Activated naive CD4-positive, alpha-beta T cell treated with anti-CD3 and anti-CD28 coated beads, Interleukin-2, amount 10 ng/mL, durations not matched to agents 7 days and 5 days (primary cell): Measurements from ENCODE around the gene GMEB2.

Source experiments
- CTCF ChIA-PET: fragments of 350-600 bp; sonication (Branson Sonifier 250); formaldehyde crosslinking; loops from one replicate; lab custom pipeline; 2021; ENCODE audit warnings: antibody characterized with exemption; lab: Charles Lee
- DNase-seq: peaks from one replicate; pipeline ENCODE4 v3.0.0-alpha.2; 2020
- H3K27ac Mint-ChIP-seq: one replicate; pipeline ENCODE4 v1.8.0; 2021; ENCODE audit warnings: mild to moderate bottlenecking, moderate library complexity, mixed read lengths
- H3K27me3 Mint-ChIP-seq: one replicate; pipeline ENCODE4 v1.8.0; 2021; ENCODE audit warnings: mild to moderate bottlenecking, mixed read lengths
- H3K36me3 Mint-ChIP-seq: one replicate; pipeline ENCODE4 v1.8.0; 2021; ENCODE audit warnings: mixed read lengths
- H3K4me1 Mint-ChIP-seq: one replicate; pipeline ENCODE4 v1.8.0; 2021; ENCODE audit warnings: mixed read lengths
- H3K4me3 Mint-ChIP-seq: one replicate; pipeline ENCODE4 v1.8.0; 2021; ENCODE audit warnings: mild to moderate bottlenecking, moderate library complexity, mixed read lengths
- H3K9me3 Mint-ChIP-seq: one replicate; pipeline ENCODE4 v1.8.0; 2021; ENCODE audit warnings: mixed read lengths

Gene GMEB2

DNA sequence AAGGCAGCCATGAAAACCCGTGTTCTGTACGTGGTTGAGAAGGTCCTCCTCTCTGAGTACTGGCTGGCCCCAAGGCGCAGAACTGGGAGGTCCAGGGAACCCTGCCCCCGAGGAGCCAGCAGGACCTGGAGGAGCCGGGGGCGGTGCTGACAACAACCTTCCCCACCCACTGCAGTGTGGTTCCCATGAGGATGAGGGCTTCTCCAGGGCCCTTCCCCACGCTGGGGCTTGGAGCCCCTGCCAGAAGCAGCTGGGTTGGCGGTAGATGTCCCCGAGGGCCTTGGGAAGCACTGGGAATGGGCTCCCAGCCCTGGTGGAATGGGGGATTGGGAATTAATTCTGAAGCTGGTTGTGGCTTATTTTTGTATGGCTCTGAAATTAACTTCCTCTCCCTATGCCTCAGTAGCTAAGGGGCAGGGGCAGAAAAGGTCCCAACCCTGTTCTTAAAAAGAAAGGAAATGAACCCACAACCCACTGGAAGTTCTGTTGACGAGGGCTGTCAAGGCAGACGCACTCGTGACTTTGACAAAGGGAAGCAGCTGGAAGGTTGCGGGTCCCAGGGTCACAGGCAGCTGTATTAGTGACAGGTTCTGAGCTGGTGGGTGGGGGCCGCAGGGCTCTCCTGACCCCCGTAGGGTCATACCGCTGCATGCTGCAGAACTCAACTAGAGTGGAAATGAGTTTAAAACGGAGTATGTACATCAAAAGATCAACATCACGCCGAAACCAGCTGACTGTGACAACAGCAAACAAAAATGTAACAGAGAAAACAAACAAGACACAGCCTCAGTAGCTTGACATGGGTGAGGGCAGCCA is 38.9 kb downstream of the GMEB2 start:
- CTCF ChIA-PET: no interaction called here
- Mint-ChIP-seq H3K36me3 (peaks cover 29% of the 10 kb centered on the region), H3K4me1 (peaks cover 13% of the 10 kb centered on the region), H3K27me3 (peaks cover 17% of the 10 kb centered on the region), H3K4me3 (no peak overlapping the region), H3K27ac (peak overlapping the region; percentile 29), H3K9me3 (no peaks in the 10 kb centered on the region)
- peak; percentile 33 for DNase-seq

DNA sequence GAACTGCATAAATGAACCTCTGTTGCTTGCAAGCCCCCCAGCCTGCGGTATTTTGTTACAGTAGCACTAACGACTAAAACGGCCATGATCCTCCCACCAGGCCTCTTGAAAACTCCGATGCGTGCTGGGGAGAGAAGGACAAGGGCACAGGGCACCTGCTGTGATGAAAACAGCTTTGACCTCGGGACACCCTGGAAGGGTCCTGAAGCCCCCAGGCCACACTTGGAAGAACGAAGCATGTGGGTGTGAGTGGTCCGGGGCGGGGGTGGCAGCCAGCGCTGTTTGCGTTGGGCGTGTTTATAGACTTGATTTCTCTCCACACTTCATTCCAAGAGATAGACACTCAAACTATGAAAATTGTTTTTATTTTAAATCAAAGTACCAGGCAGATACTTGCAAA is 39.6 kb downstream of the GMEB2 start:
- Mint-ChIP-seq H3K27me3 (peaks cover 25% of the 10 kb centered on the region), H3K27ac (no peak overlapping the region), H3K9me3 (no peaks in the 10 kb centered on the region), H3K4me1 (peaks cover 13% of the 10 kb centered on the region), H3K4me3 (no peak overlapping the region), H3K36me3 (peaks cover 27% of the 10 kb centered on the region)
- DNase-seq: no peak
- CTCF ChIA-PET: no interaction called here

- Mint-ChIP-seq H3K4me1 (peaks cover 13% of the 10 kb centered on the region), H3K9me3 (no peaks in the 10 kb centered on the region), H3K27me3 (peaks cover 26% of the 10 kb centered on the region), H3K27ac (no peak overlapping the region), H3K36me3 (peaks cover 24% of the 10 kb centered on the region), H3K4me3 (no peak overlapping the region)
- CTCF ChIA-PET: no interaction called here
- no peak for DNase-seq
Observed at GRCh38 chr20:63586797-63587196, 40.1 kb downstream of the GMEB2 start.

GRCh38 chr20:63585616-63586565 is 41.0 kb downstream of the GMEB2 start:
- CTCF ChIA-PET: no interaction called here
- Mint-ChIP-seq H3K9me3 (no peaks in the 10 kb centered on the region), H3K36me3 (peaks cover 21% of the 10 kb centered on the region), H3K4me3 (no peak overlapping the region), H3K27ac (no peak overlapping the region), H3K27me3 (peaks cover 36% of the 10 kb centered on the region), H3K4me1 (peaks cover 14% of the 10 kb centered on the region)
- no peak for DNase-seq

- CTCF ChIA-PET: interaction anchor here (1.3 kb wide), 1 partner anchor 34 kb away, joined by 4 read pairs; no protein-coding TSS in a partner anchor
- no peak overlapping the region for H3K27ac Mint-ChIP-seq
Observed at GRCh38 chr20:63582382-63583063, 44.4 kb downstream of the GMEB2 start.

GRCh38 chr20:63580796-63581461 is 46.0 kb downstream of the GMEB2 start:
- peaks cover 5% of the 10 kb centered on the region for H3K4me1 Mint-ChIP-seq
- H3K4me3 Mint-ChIP-seq: no peak overlapping the region
- H3K36me3 Mint-ChIP-seq: peaks cover 3% of the 10 kb centered on the region
- H3K27me3 Mint-ChIP-seq: peaks cover 83% of the 10 kb centered on the region
- CTCF ChIA-PET: interaction anchor here (1.0 kb wide), 1 partner anchor 42 kb away, joined by 3 read pairs; no protein-coding TSS in a partner anchor
- no peak overlapping the region for H3K27ac Mint-ChIP-seq
- DNase-seq: peak; percentile 88
- no peaks in the 10 kb centered on the region for H3K9me3 Mint-ChIP-seq

More at GRCh38 chr20:63582382-63583063, 44.4 kb downstream of the GMEB2 start:
- Mint-ChIP-seq H3K4me1 (peaks cover 8% of the 10 kb centered on the region), H3K9me3 (no peaks in the 10 kb centered on the region), H3K27me3 (peaks cover 69% of the 10 kb centered on the region), H3K36me3 (peaks cover 5% of the 10 kb centered on the region), H3K4me3 (no peak overlapping the region)
- DNase-seq: no peak

GRCh38 chr20:63579017-63579694 is 47.7 kb downstream of the GMEB2 start:
- CTCF ChIA-PET: no interaction called here
- no peak for DNase-seq
- Mint-ChIP-seq H3K27me3 (peaks cover 91% of the 10 kb centered on the region), H3K4me3 (no peak overlapping the region), H3K36me3 (no peaks in the 10 kb centered on the region), H3K9me3 (no peaks in the 10 kb centered on the region), H3K27ac (peak overlapping the region; percentile 31), H3K4me1 (peaks cover 3% of the 10 kb centered on the region)

GRCh38 chr20:63578224-63579016 is 48.5 kb downstream of the GMEB2 start:
- Mint-ChIP-seq H3K9me3 (no peaks in the 10 kb centered on the region), H3K4me3 (no peak overlapping the region), H3K36me3 (no peaks in the 10 kb centered on the region), H3K4me1 (peaks cover 5% of the 10 kb centered on the region), H3K27me3 (peaks cover 93% of the 10 kb centered on the region), H3K27ac (no peak overlapping the region)
- peak; percentile 28 for DNase-seq
- CTCF ChIA-PET: no interaction called here

GRCh38 chr20:63577317-63577894 is 49.5 kb downstream of the GMEB2 start:
- Mint-ChIP-seq H3K4me1 (peaks cover 5% of the 10 kb centered on the region), H3K36me3 (no peaks in the 10 kb centered on the region), H3K4me3 (no peak overlapping the region), H3K9me3 (no peaks in the 10 kb centered on the region), H3K27ac (no peak overlapping the region), H3K27me3 (peaks cover 83% of the 10 kb centered on the region)
- DNase-seq: no peak
- CTCF ChIA-PET: no interaction called here

- Mint-ChIP-seq H3K9me3 (no peaks in the 10 kb centered on the region), H3K36me3 (no peaks in the 10 kb centered on the region), H3K27ac (no peak overlapping the region), H3K27me3 (peaks cover 74% of the 10 kb centered on the region), H3K4me1 (peaks cover 5% of the 10 kb centered on the region), H3K4me3 (no peak overlapping the region)
- no peak for DNase-seq
- CTCF ChIA-PET: interaction anchor here (1.1 kb wide), 1 partner anchor 39 kb away, joined by 3 read pairs; no protein-coding TSS in a partner anchor
Observed at GRCh38 chr20:63576311-63576710, 50.6 kb downstream of the GMEB2 start.

DNA sequence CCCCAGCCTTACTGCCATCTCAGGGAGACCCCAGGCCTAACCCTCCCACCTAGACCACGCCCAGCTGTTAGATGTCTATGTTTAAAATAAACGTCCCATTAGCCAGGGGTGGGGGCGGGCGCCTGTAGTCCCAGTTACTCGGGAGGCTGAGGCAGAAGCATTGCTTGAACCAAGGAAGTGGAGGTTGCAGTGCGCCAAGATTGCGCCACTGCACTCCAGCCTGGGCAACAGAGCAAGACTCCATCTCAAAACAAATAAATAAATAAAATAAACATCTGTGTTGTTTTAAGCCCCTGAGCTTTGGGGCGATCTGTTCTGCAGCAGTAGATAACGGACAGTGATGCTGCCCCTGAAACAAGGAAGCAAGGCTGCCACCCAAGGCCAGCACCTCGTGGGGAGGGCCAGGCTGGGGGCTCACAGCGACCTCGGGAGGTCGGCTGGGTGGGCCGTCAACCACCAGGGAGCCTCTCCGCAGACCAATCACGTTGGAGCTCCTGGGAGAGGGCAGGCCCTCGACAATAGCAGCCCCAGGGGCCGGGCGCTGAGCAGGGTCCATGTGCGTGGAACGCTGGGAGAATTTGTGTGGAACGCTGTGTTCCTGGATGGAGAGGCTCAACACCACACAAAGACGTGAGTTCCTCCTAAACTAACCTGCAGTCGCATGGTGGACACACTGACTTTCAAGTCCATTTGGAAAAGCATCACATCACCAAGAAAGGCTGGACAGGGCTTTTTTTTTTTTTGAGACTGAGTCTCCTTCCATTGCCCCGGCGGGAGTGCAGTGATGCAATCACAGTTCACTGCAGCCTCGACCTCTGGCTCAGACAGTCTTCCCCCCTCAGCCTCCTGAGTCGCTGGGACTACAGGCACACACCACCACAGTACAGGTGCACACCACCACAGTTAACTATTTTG is 51.8 kb downstream of the GMEB2 start:
- Mint-ChIP-seq H3K36me3 (no peaks in the 10 kb centered on the region), H3K4me3 (peak overlapping the region; percentile 76), H3K27me3 (peaks cover 65% of the 10 kb centered on the region), H3K9me3 (no peaks in the 10 kb centered on the region), H3K27ac (no peak overlapping the region), H3K4me1 (peaks cover 2% of the 10 kb centered on the region)
- CTCF ChIA-PET: interaction anchor here (1.4 kb wide), 1 partner anchor 66 kb away, joined by 3 read pairs; no protein-coding TSS in a partner anchor
- no peak for DNase-seq
